OCI-LY7 (cell line): Measurements from ENCODE around the gene KIRREL3. TPM values are rescaled to one million over a fixed set of nuclear protein-coding genes. Genes with fewer than 3 reads are reported as not detected.

Experiments
- BruUV-seq: library from RNA; stranded (reverse); fragments of 400-500 nt; replicated peaks from 2 replicates; lab custom pipeline; 2021; lab: Mats Ljungman, UMichigan
- CTCF ChIA-PET: fragments of 300-600 bp; sonication (Branson Sonifier 250); formaldehyde crosslinking; loops from one replicate; lab custom pipeline; 2022; ENCODE audit warnings: antibody characterized with exemption; ENCODE audit not compliant: unreplicated experiment; lab: Charles Lee
- POLR2A ChIA-PET: fragments of 300-600 bp; sonication (Branson Sonifier 250); formaldehyde crosslinking; loops from one replicate; lab custom pipeline; 2022; ENCODE audit warnings: antibody characterized with exemption; lab: Charles Lee
- DNase-seq: peaks from one replicate; pipeline ENCODE4 v3.0.0-alpha.2; 2015; ENCODE audit warnings: low spot score
- H2AFZ ChIP-seq: fragments of 200-600 bp; sonication (generic), shearing (Covaris generic); 2 replicates; pipeline ENCODE4 v1.6.1; 2014; ENCODE audit warnings: mild to moderate bottlenecking, antibody characterized with exemption, low read length, moderate library complexity
- H3K27ac ChIP-seq: fragments of 200-600 bp; sonication (generic); 2 replicates; pipeline ENCODE4 v1.5.1; 2014; ENCODE audit warnings: mixed run types, low read depth, mild to moderate bottlenecking, moderate library complexity, low read length, inconsistent platforms; ENCODE audit not compliant: poor library complexity, severe bottlenecking
- H3K36me3 ChIP-seq: fragments of 200-600 bp; sonication (generic); 2 replicates; pipeline ENCODE4 v1.6.1; 2014; ENCODE audit warnings: mild to moderate bottlenecking, antibody characterized with exemption, low read length, moderate library complexity, mixed read lengths; ENCODE audit not compliant: insufficient read depth
- H3K4me1 ChIP-seq: fragments of 200-600 bp; sonication (generic); 2 replicates; pipeline ENCODE4 v1.5.1; 2014; ENCODE audit warnings: mild to moderate bottlenecking, low read length; ENCODE audit not compliant: insufficient read depth, poor library complexity, severe bottlenecking
- H3K4me2 ChIP-seq: fragments of 200-600 bp; sonication (generic); 2 replicates; pipeline ENCODE4 v1.6.1; 2014; ENCODE audit warnings: mild to moderate bottlenecking, low read length
- H3K4me3 ChIP-seq: fragments of 200-600 bp; sonication (generic); 2 replicates; pipeline ENCODE4 v1.5.1; 2014; ENCODE audit warnings: mild to moderate bottlenecking, low read depth, low read length; ENCODE audit not compliant: poor library complexity, severe bottlenecking
- H3K79me2 ChIP-seq: fragments of 200-600 bp; sonication (generic); 2 replicates; pipeline ENCODE4 v1.6.1; 2016; ENCODE audit warnings: low read depth, mild to moderate bottlenecking, low read length, moderate library complexity, mixed read lengths; ENCODE audit not compliant: insufficient read depth
- H3K9me2 ChIP-seq: fragments of 200-600 bp; sonication (generic); 2 replicates; pipeline ENCODE4 v1.6.1; 2016; ENCODE audit warnings: mild to moderate bottlenecking, low read length, mixed read lengths; ENCODE audit not compliant: insufficient read depth
- H3K9me3 ChIP-seq: fragments of 200-600 bp; sonication (generic); 2 replicates; pipeline ENCODE4 v1.6.1; 2014; ENCODE audit warnings: mild to moderate bottlenecking, mixed run types, low read length, mixed read lengths
- H4K20me1 ChIP-seq: fragments of 200-600 bp; sonication (generic); 2 replicates; pipeline ENCODE4 v1.6.1; 2014; ENCODE audit warnings: mild to moderate bottlenecking, antibody characterized with exemption, low read length, moderate library complexity, mixed read lengths; ENCODE audit not compliant: insufficient read depth
- EZH2phosphoT487 ChIP-seq: fragments of 200-600 bp; sonication (generic); IDR thresholded peaks from 2 replicates; pipeline ENCODE4 v1.6.1; 2018; ENCODE audit warnings: low read depth, borderline replicate concordance, mild to moderate bottlenecking, mixed run types, antibody characterized with exemption, low read length, moderate library complexity, mixed read lengths
- intact Hi-C: fragments of 100-400 bp; cut with micrococcal nuclease; formaldehyde crosslinking; loops from one replicate; pipeline ENCODE4 v1.10.0; 2022; ENCODE audit not compliant: unreplicated experiment
- total RNA-seq, 2 experiments: library from RNA; depleted of rRNA in 1 of 2; stranded (reverse); fragments of >200 nt in 1 of 2; shearing (Covaris generic) in 1 of 2; gene quantifications; 2 replicates each; pipeline ENCODE4 v1.2.3, GENCODE V29; 2014 to 2022
- TF ChIP-seq, protein P1 (sequence below): fragments of 200-600 bp; sonication (generic); conservative IDR thresholded peaks from 2 replicates; pipeline ENCODE4 v1.5.1; 2014; ENCODE audit warnings: mild to moderate bottlenecking, antibody characterized with exemption, low read length, moderate library complexity, mixed read lengths

The KIRREL3 gene
- total RNA-seq, 2 experiments from 2014 or later: not detected

- H3K36me3 ChIP-seq: no peaks in the 10 kb centered on the region
- H4K20me1 ChIP-seq: no peaks in the 10 kb centered on the region
- TF ChIP-seq, protein P1, sequence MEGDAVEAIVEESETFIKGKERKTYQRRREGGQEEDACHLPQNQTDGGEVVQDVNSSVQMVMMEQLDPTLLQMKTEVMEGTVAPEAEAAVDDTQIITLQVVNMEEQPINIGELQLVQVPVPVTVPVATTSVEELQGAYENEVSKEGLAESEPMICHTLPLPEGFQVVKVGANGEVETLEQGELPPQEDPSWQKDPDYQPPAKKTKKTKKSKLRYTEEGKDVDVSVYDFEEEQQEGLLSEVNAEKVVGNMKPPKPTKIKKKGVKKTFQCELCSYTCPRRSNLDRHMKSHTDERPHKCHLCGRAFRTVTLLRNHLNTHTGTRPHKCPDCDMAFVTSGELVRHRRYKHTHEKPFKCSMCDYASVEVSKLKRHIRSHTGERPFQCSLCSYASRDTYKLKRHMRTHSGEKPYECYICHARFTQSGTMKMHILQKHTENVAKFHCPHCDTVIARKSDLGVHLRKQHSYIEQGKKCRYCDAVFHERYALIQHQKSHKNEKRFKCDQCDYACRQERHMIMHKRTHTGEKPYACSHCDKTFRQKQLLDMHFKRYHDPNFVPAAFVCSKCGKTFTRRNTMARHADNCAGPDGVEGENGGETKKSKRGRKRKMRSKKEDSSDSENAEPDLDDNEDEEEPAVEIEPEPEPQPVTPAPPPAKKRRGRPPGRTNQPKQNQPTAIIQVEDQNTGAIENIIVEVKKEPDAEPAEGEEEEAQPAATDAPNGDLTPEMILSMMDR: no peak
- no peak for TF ChIP-seq EZH2phosphoT487
- no peak overlapping the region for H3K4me3 ChIP-seq
- H3K9me3 ChIP-seq: no peaks in the 10 kb centered on the region
- intact Hi-C loops: no loop called here
- no peaks in the 10 kb centered on the region for H3K79me2 ChIP-seq
- no peak overlapping the region for H3K4me2 ChIP-seq
- POLR2A ChIA-PET: interaction anchor here (0.6 kb wide), 2 partner anchors 1039 to 1329 kb away, joined by 3 to 4 read pairs; no protein-coding TSS in a partner anchor
- H3K9me2 ChIP-seq: no peaks in the 10 kb centered on the region
- no peak for DNase-seq
- H3K27ac ChIP-seq: no peak overlapping the region
- no peaks in the 10 kb centered on the region for H3K4me1 ChIP-seq
- BruUV-seq: no TSS peak
- no peak overlapping the region for H2AFZ ChIP-seq
- CTCF ChIA-PET: no interaction called here
Measured at GRCh38 chr11:126564566-126564965, 436.0 kb downstream of the KIRREL3 start.

- H3K9me3 ChIP-seq: no peaks in the 10 kb centered on the region
- DNase-seq: peak; percentile 48
- H3K4me1 ChIP-seq: no peaks in the 10 kb centered on the region
- no TSS peak for BruUV-seq
- no peak overlapping the region for H3K4me3 ChIP-seq
- CTCF ChIA-PET: no interaction called here
- H3K9me2 ChIP-seq: no peaks in the 10 kb centered on the region
- H4K20me1 ChIP-seq: no peaks in the 10 kb centered on the region
- TF ChIP-seq, protein P1: no peak
- TF ChIP-seq EZH2phosphoT487: no peak
- POLR2A ChIA-PET: no interaction called here
- no peak overlapping the region for H3K4me2 ChIP-seq
- no peak overlapping the region for H3K27ac ChIP-seq
- no peaks in the 10 kb centered on the region for H3K79me2 ChIP-seq
- H3K36me3 ChIP-seq: no peaks in the 10 kb centered on the region
- no peak overlapping the region for H2AFZ ChIP-seq
- intact Hi-C loops: no loop called here
Measured at GRCh38 chr11:126561327-126561893, 439.2 kb downstream of the KIRREL3 start.

DNA sequence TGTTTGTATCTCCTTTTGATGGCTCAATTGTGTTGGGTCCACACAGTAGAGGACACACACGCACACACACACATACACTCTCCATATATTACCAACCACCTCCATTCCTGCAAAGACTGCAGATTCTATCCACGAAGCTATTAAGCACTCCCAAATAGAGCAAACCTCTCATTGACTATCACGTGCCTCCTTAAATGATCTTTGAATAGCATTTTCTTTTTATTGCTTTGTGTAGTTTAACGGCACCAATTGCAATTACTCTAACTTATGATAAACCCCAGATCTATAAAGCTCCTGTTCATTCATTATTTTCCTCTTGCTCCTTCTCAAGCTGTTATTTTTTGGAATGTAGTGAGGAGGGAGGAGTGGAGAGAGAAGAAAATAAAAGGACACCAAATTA is 440.3 kb downstream of the KIRREL3 start:
- Histone ChIP-seq H3K79me2 (no peaks in the 10 kb centered on the region), H3K9me3 (no peaks in the 10 kb centered on the region), H3K36me3 (no peaks in the 10 kb centered on the region), H4K20me1 (no peaks in the 10 kb centered on the region), H2AFZ (no peak overlapping the region), H3K9me2 (no peaks in the 10 kb centered on the region), H3K4me3 (no peak overlapping the region), H3K4me2 (no peak overlapping the region), H3K27ac (no peak overlapping the region), H3K4me1 (no peaks in the 10 kb centered on the region)
- TF ChIP-seq EZH2phosphoT487: no peak
- TF ChIP-seq, protein P1: no peak
- no TSS peak for BruUV-seq
- intact Hi-C loops: no loop called here
- CTCF ChIA-PET: no interaction called here
- POLR2A ChIA-PET: interaction anchor here (0.6 kb wide), 2 partner anchors 112 to 171 kb away, joined by 3 read pairs; no protein-coding TSS in a partner anchor
- DNase-seq: no peak
